Suppressor macrophage (primary cell): ENCODE results near the gene IP6K3.

Source experiments
- DNase-seq, 4 experiments: peaks; one replicate each; pipeline ENCODE4 v3.0.0-alpha.2; 2020 to 2022
- total RNA-seq, 17 experiments: gene quantifications; one replicate each; lab custom pipeline; 2026; ENCODE audit warnings: mixed read lengths in 6 of 17, inconsistent platforms in 3 of 17; lab: John Stamatoyannopoulos, UW

Gene IP6K3, protein sequence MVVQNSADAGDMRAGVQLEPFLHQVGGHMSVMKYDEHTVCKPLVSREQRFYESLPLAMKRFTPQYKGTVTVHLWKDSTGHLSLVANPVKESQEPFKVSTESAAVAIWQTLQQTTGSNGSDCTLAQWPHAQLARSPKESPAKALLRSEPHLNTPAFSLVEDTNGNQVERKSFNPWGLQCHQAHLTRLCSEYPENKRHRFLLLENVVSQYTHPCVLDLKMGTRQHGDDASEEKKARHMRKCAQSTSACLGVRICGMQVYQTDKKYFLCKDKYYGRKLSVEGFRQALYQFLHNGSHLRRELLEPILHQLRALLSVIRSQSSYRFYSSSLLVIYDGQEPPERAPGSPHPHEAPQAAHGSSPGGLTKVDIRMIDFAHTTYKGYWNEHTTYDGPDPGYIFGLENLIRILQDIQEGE
- 0 to 1.7 (median 0) reads per million in 17 experiments for total RNA-seq

DNA sequence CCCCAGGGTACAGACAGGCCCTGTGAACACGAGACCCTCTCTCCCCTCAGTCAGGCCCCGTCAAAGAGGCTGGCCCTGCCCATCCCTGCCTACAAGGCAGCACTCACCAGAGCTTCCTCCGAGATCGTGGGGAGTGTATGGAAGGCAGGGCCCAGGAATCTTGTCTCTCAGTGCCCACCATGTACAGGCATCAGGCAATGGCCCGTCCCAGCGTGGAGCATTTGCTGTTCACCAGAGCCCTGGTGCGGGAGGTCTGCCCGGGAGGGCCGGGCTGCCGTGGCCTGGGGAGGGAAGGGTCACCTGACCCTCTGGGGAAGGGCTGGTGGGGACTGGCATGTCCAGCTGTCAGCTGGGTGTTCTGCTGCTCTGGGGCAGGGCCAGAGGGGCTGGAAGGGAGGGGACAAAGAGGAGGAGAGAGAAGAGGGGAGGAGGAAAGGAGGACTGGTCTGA, at the start of gene IP6K3:
IP6K3 (minus strand) TSS at position 255 of the 450 bp plus-strand sequence. CDS start 11,429 bp downstream, outside the sequence.
- no peak for DNase-seq

DNA sequence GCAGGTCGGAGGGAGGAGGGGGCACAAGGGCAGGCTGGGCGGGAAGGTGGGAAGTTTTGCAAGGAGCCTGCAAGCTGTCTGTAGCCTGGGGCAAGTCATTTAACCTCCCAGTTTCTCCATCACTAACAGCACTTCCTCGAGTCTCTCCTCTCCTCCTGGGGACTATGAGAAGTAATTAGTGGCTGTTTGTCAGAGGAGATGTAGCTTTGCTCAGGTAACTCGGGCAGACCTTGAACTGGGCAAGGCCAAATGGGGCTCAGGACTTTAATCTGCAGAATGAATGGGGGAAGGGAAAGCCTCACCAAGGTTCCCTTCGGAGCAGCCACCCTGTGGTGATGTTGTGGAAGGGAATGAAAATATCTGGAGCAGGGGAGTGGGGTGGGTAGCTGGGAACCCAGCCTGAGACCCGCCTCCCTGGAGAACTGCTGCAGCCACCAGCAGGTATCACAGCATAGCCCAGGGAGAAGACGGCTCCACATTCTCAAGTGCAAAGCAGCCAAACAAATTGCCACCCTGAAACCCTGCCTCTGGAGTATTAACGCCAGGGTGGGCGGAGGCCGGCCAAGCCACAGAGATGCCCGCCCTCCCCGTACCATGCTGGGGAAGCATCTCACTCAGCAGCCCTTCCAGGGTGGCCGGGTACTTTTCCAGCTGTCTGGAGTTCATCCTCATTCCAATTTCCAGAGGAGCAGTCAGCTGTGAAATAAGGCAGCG, 48.4 kb upstream of the IP6K3 start:
- no peak for DNase-seq

DNA sequence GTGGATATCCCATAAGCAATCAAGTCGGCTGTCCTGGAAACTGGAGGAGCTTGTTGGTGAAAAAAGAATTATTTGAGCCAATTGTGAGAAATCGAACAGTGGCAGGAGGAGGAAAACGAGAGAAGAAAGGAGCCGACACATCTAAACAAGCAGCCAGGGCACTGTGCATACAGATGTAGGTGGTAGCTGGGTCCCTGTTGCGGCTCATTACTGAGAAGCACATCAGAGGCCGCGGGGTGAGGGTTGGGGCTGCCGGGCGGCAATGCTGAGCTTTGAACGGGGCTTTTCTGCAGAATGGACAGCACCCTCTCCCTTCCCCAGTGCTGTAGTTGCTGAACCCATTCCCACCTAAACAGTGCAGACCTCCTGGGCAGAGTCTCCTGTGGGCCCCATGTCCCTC, 46.3 kb upstream of the IP6K3 start:
- DNase-seq: no peak

DNA sequence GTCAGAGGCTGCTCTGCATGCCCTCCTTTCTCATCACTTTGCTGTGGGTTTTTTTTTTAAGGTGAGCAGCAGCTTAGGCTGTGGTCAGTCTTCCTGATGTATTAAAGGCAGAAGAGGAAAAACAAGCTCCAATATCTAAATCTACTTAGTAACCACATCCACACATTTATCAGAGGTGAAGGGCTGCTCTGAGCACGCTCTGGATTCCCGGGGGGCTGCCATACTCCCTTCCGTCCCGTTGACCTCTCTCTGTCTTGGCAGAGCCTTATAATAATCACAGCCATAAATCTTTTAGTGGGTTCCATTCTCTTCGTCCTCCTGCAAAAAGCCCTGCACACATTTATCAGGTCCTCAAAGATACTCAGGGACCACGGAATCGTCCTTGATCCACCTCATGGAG, 44.9 kb upstream of the IP6K3 start:
- no peak for DNase-seq

DNA sequence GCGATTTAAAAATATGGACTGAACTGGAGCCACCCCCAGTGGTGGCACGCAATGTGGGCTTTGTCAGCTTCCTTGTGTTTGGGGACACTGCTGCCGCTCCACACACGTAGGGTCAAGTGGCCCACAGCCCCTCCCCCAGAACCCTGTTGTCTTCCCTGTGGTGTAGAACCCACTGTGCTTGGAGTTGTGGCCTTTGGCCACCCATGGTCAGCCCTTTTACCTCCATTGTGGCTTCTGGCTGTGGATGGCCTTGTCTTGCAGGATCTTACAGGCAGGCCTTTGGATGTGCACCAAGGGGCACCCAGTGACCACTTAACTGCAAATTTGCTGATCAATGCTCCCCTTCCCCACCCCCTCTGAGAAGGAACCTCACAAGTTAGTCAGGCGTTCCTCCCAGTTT, 44.2 kb upstream of the IP6K3 start:
- no peak for DNase-seq

DNA sequence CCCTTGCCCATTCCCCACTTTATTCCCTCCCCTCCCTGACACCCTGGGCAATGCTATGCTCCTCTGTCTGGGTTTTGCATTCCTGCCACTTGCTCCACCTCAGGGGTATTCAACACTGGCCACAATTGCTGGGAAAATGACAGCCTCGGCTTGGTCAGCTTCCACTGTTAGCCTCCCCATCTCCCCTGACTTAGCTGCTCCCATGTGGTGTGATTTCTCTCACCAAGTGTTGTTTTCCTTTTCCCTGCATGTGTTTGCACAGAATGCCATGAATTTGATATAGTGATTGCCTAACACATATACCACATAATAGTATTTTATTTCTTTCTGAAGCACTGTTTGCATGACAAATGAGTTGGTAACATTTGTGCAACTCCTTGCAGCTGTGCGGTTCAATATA, 43.7 kb upstream of the IP6K3 start:
- no peak for DNase-seq

DNA sequence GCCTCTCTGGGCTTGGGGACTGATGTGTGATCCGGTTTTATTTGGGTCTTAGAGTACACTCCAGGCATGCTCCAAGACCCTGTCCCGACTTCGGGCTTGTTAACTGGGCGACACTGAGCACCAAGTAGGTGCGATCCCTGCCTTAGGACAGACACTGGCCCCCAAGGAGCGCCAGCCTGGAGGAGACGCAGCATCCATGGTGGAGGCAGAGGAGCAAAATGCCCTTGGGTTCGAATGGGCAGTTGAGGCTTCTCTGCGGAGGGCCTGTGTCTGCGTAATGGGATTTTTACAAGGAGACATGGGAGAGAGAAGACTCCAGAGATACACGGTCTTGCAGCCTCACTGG, 42.8 kb upstream of the IP6K3 start:
- DNase-seq: no peak

DNA sequence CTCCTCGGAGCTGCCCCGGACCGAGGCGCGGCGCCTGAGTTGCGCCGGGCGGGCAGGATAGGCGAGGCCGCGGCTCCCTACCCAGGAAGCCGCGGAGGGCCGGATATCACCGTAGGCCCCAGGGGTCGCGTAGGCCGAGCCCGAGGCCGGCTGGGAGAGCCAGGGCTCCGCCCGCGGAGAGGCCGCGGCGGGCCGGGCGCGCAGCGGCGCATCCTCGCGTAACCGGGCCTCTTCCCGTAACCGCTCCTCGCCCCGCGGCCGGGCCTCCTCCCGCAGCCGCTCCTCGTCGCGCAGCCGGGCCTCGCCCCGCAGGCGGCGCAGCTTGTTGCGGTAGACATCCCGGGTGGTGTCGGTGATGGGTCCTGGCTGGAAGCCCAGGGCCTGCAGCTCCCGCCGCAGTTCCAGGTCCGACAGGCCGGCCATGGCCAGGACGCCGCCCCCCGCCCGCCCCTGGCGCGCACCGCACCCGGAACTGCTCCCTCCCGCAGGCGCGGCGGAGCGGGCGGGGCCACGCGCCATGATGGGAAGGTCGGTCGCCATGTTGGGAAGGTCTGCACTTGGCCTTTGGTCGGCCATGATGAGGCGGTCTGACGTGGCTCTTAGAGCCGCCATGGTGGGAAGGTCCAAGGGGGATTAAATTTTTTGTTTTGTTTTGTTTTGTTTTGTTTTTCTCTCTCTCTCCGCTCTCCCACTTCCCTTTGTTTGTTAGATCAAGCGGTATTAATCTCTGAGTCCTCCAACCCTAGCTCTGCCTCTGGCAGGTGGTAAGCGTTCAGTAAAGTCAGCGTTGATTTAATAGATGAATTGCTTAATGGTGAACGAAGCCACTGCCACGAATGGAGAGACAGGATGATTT, 42.2 kb upstream of the IP6K3 start, which contains the start of gene LEMD2:
LEMD2 (minus strand) TSS at position 437 of the 856 bp plus-strand sequence; CDS start at position 423, 14 bp downstream.
- peak; percentile 95 to 98 (median 97) for DNase-seq

DNA sequence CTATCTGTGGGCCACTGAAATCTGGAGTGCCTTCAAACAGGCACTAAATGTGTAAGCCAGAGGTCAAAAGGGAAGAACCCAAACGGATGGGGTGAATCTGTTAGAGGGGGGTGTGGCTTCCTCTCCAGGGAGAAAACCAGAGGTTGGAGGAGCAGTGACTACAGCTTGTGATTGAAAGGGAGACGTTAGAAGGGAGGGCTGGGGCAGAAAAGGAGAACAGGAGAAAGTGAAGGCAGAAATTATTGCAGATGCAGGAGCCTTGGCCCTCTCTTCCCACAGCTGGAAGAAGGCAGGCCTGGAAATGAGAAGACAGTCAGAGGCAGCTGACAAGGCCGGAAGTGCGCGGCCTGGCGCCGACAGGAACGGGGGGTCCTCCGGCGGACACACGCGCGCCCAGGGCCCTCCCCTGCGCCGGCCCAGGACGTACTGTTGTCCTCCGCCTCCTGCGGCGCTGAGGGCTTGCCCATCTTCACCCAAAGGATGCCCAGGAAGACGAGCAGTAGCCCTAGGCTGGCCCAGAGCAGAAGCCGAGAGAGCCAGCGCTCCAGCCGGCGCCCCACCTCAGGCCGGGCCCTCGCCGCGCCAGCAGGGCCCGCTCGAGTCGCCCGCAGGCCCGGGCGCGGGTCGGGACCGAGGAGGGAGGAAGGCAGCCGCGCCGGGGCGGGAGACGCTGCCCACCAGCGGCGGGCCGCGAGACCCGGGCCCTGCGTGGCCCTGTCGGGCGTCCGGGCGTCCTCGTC, 41.4 kb upstream of the IP6K3 start:
- peak; percentile 95 to 98 (median 96) for DNase-seq

DNA sequence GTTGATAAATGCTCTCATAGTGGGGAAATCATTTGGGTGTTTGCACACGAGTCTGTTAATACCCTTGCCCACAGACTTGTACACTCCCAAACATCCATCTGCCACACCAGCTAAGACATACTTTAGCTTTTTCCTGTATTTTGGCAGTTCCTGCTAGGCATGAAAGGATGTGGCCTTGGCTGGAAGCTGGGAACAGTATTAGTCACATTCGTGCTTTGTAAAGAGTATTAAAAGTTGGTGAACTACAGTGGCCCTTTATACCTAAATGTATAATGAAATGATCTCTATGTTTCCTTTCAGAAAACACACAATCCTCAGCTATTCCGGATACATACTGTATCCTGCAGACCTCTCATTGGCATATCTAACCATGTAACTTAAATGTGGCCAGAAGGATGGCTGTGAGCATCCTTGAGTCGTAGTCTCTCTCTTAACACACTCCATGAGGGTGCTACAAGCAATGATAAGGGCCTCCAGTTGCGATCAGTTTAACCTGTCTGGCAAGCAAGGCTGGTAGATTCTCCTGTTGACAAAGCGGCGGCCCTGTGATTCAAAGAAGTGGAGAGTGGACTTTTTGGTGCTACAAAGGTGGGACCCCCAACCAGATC, 40.7 kb upstream of the IP6K3 start:
- no peak for DNase-seq

DNA sequence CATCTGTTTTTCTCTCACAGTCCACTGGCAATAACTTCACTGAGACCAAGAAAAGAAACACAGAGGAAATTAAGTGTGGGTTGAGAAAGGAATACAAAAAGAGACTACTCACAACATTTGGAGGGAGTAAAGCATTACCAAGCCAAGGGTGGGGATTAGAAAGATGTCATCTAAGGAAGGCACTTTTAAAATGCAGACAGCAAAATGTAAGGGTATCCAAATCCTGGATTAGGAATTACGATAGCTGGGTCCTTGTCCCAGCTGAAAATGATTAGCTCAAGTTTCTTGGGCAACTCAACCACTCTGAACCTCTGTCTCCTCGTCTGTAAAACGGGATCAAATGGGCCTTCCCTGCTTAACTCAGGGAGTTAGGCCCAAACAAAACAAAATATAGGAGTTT, 40.0 kb upstream of the IP6K3 start:
- no peak for DNase-seq

DNA sequence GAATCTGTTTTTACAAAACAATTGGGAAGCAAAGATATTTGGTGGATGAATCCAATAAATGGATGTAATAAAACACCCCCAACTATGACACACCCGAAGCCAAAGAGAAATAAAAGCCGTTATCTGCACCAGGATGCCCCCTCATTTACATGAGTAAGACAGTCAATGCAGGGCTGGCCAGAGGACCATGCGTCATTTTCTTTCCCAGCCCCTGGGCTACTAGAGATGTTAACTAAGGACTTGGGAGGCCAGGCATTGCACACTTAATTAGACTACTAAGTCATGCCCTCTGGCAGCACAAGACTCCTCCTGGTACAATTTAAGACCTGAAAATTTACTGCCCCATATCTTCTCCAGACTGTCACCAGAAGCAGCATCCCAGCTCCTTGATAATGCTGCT, 39.1 kb upstream of the IP6K3 start:
- DNase-seq: no peak

DNA sequence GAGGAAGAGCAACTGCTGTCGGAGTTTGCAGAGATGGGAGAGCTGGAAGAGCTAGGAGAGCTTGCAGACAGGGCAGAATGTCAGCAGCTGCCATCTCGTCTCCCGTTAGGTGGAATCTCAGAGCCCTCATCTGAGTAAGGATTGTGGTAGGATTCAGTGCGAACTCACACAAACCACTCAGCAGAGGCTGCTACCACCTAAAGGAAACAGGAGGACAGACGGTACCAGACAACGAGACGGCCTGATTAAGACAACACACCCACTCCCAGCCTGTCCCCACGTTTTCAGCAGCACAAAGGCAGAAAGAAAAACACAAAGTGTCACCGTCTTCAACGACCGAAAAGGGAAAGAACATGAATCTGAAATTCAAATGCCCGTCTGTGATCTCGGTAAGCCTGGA, 38.1 kb upstream of the IP6K3 start:
- DNase-seq: no peak

DNA sequence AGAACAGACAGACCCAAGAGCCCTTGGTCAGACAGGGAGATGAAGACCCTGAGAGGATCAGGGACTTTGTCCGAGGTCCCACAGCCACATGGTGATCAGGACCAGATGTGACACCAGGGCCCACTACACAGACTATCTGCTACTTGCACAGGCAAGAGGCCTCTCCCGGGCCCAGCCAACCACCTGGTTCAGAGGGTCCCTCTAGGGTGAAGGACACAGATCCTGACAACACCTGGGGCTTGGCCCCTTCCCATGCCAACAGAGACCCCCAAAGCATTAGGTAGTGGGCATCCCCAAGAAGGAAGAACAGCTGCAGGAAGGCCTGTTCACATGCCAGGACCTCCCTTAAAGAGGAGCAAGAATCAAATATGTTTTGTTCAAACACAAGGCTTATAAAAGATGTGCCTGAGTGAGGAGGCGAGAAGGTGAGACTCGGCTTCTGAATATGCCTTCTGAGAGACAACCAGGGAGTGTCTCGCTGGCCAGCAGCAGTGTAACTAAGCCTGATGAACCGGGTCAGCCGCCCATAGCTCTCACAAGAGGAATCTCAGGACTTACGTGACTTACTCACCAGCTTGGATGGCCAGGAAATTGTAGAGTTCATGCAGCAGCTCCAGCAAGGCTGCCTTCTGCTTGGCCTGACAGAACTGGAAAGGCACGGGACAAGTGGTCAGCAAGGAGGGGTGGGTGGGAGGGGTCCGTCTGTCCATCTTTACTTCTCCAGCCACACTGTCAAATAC, 37.2 kb upstream of the IP6K3 start:
- no peak for DNase-seq

DNA sequence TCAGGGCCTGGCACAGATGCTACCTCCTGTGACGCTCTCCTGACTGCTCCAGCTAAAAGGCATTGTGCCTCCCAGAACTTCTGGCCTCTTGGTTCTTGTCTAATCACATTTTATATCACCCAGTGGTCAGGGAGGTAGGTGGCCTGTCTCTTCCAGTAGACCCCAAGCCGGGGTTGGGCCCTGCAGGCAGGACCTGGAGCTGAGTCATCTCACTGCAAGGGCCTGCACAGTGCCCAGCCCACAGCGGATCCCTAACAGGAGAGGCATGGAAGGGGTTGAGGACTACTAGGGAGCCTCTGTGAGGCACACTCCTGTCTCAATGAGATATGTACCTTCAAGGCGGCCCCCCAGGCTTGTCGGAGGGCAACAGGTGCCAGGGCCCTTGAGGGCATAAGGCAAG, 35.9 kb upstream of the IP6K3 start:
- no peak for DNase-seq

DNA sequence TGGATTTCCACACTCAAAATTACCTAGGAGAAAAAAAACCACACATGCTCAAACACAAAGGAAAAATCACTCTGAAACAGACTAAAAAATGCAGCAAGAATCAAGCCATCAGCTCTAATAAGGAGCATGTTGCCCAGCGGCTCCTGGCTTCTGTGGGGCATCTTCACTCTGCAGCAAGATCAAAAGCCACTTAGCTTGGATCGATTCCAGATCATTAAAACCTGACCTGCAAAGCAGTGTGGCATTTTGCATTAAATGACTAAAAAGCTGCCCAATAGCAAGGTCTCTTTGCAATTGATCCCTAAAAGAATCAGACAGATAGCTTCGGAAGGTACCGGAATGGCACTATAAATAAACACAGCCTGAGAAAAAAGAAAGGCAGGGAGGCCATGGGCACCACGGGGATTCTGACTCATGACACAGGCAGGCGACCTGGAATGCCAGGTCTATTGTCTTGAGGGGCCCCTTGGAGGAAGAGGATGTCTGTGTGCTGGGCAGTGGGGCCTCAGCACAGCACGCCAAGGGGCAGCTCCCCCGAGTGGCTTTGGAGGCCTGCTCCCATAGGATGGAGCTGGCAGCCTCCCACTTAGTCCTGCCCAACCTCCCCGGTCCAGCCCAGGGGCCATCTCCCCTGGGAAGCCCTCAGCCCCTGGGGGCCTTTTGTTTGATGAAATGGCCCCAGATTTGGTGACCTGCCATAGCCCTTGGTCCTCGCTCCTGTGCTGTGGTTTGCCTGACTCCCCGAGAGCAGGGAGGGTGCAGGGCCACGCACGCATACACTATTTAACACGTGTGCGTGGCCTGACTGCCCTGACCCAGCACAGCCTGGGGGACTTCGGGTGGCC, 34.6 kb upstream of the IP6K3 start:
- no peak for DNase-seq

DNA sequence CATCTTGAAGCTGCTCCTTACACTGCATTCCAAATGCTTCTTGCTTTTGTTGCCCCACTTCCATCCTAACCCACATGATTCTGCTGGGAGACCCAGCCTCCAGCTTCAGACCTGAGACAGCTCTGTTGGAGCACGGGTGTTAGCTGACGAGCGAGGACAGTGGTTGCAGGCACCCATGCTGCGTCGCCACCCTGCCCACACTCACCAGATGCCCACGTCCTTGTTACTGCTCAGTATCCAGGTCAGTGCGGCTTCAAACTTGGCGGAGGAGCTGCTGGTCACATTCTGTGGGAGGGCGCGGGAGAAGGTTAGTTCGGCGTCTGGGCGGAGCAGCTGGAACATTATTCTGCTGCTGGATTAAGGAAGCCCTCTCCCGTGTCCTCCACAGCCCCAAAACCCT, 33.2 kb upstream of the IP6K3 start:
- DNase-seq: no peak

DNA sequence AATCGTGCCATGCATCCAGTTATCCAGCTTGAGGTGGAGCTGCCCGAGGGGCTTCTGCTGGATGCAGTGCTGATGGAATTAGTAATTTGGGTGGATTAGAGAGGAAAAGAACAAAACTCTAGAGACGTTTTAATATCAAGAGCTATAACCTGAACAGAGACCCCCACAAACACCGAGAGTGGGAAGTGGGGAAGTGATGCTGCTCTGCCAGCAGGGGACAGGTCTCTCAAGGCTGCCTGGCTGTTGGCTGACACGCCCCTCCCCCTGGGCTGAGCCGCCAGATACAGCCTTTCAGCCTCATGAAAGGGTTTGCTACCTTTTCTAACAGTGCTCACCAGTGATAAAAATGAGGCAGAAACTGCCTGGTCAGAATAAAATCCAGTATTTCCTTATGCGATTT, 32.6 kb upstream of the IP6K3 start:
- DNase-seq: no peak

DNA sequence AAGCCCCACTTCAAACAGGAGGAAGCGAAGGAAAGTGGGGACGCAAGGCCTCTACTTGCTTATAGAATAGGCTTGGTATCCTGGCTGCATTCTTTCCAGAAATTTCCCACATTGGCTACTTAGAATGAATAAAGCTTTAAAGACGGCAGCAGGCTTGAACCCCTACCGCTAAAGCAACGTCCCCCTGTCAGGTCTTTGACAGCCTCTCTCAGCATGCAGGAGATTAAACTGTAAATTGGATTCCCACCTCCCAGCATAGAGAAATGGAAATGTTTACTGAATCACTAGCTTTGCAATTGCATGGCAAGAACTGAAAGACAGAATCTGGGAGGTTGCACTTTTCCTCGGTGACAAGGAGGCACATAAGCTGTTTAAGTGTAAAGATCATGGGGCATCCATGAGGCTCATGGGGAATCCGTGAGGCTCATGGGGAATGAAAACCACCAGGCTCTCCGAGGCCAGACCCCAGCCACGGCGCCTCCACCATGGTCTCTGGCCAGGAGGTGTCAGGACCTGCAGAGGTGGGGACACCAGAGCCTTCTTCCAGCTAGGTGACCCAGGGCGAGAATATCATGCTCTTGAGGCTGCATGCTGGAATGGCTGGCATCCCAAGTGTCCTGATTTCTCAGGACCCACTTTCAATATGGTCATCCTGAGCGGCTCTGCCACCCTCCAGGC, 31.9 kb upstream of the IP6K3 start:
- DNase-seq: no peak
